Neutrophil (primary cell): ENCODE data around the gene ZBTB20.

Experiments used
- H3K27ac ChIP-seq: fragments of 200-600 bp; sonication (generic); 2 replicates; pipeline ENCODE4 v1.5.1; 2016; ENCODE audit warnings: mild to moderate bottlenecking, moderate library complexity
- H3K27me3 ChIP-seq: fragments of 200-600 bp; sonication (generic); 2 replicates; pipeline ENCODE4 v1.6.0; 2016; ENCODE audit warnings: mild to moderate bottlenecking
- H3K36me3 ChIP-seq: fragments of 200-600 bp; sonication (generic); 2 replicates; pipeline ENCODE4 v1.5.1; 2017
- H3K4me1 ChIP-seq, 2 experiments: fragments of 200-600 bp in 1 of 2; sonication (generic) in 1 of 2; 1 replicate in 1 of 2; 2 replicates in 1 of 2; pipeline versions ENCODE4 v1.5.1 to v1.6.1; 2013 to 2016; ENCODE audit warnings: low read depth in 1 of 2, low read length in 1 of 2, mild to moderate bottlenecking in 1 of 2, moderate library complexity in 1 of 2; ENCODE audit not compliant: control insufficient read depth in 1 of 2, insufficient read depth in 1 of 2
- H3K4me3 ChIP-seq, 2 experiments: fragments of 200-600 bp in 1 of 2; sonication (generic) in 1 of 2; 1 replicate in 1 of 2; 2 replicates in 1 of 2; pipeline ENCODE4 v1.5.1; 2013 to 2016; ENCODE audit warnings: low read depth in 1 of 2, low read length in 1 of 2, mild to moderate bottlenecking in 1 of 2, moderate library complexity in 1 of 2
- H3K9me3 ChIP-seq: fragments of 200-600 bp; sonication (generic); 2 replicates; pipeline ENCODE4 v1.5.1; 2016
- CTCF ChIP-seq: fragments of 200-600 bp; sonication (generic); IDR thresholded peaks from 2 replicates; pipeline ENCODE4 v1.5.1; 2016; ENCODE audit warnings: antibody characterized with exemption

ZBTB20 gene

GRCh38 chr3:115072265-115073021 lies 74.6 kb downstream of the ZBTB20 start:
- H3K4me3 ChIP-seq = no peak overlapping the region
- no peak for TF ChIP-seq CTCF
- H3K4me1 ChIP-seq = no peaks in the 10 kb centered on the region
- no peaks in the 10 kb centered on the region for H3K9me3 ChIP-seq
- H3K36me3 ChIP-seq = peaks cover 9% of the 10 kb centered on the region
- H3K27ac ChIP-seq = no peak overlapping the region
- H3K27me3 ChIP-seq = no peaks in the 10 kb centered on the region

- Histone ChIP-seq H3K4me3 (no peak overlapping the region), H3K27me3 (no peaks in the 10 kb centered on the region), H3K4me1 (no peaks in the 10 kb centered on the region), H3K27ac (no peak overlapping the region), H3K36me3 (peaks cover 9% of the 10 kb centered on the region), H3K9me3 (no peaks in the 10 kb centered on the region)
- no peak for TF ChIP-seq CTCF
Observed at GRCh38 chr3:115071601-115072000, 75.5 kb downstream of the ZBTB20 start.

GRCh38 chr3:115071166-115071565 lies 75.9 kb downstream of the ZBTB20 start:
- H3K27me3 ChIP-seq = no peaks in the 10 kb centered on the region
- H3K27ac ChIP-seq = no peak overlapping the region
- no peaks in the 10 kb centered on the region for H3K4me1 ChIP-seq
- no peak overlapping the region for H3K4me3 ChIP-seq
- H3K9me3 ChIP-seq = no peaks in the 10 kb centered on the region
- no peak for TF ChIP-seq CTCF
- peaks cover 9% of the 10 kb centered on the region for H3K36me3 ChIP-seq

GRCh38 chr3:115068799-115069198 lies 78.3 kb downstream of the ZBTB20 start:
- TF ChIP-seq CTCF = no peak
- Histone ChIP-seq H3K27ac (no peak overlapping the region), H3K36me3 (peaks cover 9% of the 10 kb centered on the region), H3K4me3 (no peak overlapping the region), H3K27me3 (no peaks in the 10 kb centered on the region), H3K9me3 (no peaks in the 10 kb centered on the region), H3K4me1 (no peaks in the 10 kb centered on the region)

GRCh38 chr3:115062412-115062956 lies 84.6 kb downstream of the ZBTB20 start:
- no peak for TF ChIP-seq CTCF
- no peaks in the 10 kb centered on the region for H3K4me1 ChIP-seq
- no peaks in the 10 kb centered on the region for H3K9me3 ChIP-seq
- no peaks in the 10 kb centered on the region for H3K27me3 ChIP-seq
- H3K27ac ChIP-seq = no peak overlapping the region
- no peak overlapping the region for H3K4me3 ChIP-seq
- no peaks in the 10 kb centered on the region for H3K36me3 ChIP-seq
